GM19043 (cell line): ENCODE measurements around the gene CYB5RL.
"Not testable (repeated sequence)": the region's sequence is repeated elsewhere in the genome, so short reads cannot be mapped to it uniquely, and the experiment has no call there.

Experiments used
- ATAC-seq: cut with Tn5 transposase; IDR thresholded peaks from one replicate; pipeline ENCODE4 v1.9.1; 2021; ENCODE audit warnings: low read depth; ENCODE audit not compliant: unreplicated experiment

The CYB5RL gene

GRCh38 chr1:54227091-54227602, 27.3 kb upstream of the CYB5RL start:
- ATAC-seq = no peak

DNA sequence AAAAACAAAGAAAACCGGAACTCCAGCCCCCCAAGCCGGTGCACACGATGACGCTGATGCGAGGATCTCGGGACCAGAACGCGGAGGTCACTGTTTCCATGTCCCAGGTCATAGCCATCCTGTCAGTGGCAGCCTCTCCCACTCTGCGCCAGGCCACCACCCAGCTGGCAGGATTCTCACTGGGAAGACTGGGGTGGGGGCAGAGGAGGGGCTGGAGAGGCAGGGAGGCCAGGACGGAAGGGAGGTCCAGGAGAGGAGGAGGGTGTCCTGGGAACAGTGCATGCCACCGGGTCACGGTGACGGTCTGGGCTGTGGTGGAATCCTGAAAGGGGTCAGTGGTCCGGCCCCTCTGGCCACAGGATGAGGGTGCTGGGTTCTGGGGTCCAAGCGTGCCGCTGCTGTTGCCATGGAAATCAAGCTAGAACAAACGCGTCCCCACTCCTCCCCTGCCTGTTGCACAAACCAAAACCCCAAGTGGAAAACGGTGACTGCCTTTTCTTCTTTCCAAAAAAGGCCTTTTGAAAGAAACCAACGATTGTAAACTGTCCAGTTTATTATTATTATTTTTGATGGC, 26.2 kb upstream of the CYB5RL start:
- ATAC-seq = no peak

DNA sequence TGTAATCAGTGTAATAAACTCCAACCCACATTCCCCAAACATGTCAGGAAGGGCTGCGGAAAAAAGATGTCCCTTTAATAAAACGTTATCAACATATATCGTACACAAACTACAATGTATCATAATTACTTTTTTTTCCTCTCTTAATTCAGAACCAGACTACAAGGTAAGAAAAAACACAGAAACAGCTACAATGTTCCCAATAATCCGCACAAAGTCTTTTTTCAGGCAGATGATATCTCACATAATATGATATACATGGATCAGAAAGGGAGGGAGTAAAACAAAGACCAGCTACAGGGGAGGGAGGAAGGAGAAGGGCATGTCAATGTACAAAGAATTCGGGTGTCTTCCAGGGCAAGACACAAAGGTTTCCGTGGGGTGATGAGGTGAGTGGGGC, 25.5 kb upstream of the CYB5RL start:
- ATAC-seq = no peak

- no peak for ATAC-seq
Observed at GRCh38 chr1:54224233-54224632, 24.4 kb upstream of the CYB5RL start.

GRCh38 chr1:54223441-54224202, 23.8 kb upstream of the CYB5RL start:
- ATAC-seq = no peak

GRCh38 chr1:54222711-54223110, 22.9 kb upstream of the CYB5RL start:
- no peak for ATAC-seq

GRCh38 chr1:54221867-54222484, 22.1 kb upstream of the CYB5RL start:
- no peak for ATAC-seq

DNA sequence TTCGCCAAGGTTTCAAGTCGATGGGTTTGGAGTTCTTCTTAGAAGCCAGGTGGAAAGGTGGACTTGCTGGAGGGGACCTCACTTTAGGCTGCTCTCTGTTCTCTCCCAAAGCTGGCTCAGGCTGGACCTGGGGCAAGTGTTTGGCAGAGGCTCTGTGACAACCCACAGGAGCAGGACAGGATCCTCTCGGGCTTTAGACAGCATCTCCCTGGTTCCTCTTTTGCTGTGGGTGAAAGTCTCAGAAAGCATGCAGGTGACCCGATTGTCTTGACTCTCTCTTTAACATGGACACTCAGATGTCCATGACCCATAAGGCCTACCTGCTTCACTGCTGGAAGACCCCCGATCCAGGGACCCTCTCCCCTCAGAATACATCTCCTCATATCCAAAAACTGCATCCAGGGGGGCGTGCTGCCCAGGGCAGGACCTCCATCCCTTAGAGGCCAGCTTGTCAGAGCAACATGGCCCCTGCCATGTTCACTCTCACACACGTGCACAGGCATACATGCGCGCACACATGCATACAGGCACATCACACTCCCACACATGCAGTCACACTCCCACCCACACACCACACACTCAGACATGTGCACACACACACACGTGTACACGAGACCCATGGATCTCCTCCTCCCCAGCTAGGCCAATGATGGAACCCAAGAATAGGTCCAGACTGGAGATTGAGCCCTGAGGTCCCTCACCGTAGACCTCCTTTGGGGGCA, 21.4 kb upstream of the CYB5RL start:
- ATAC-seq = no peak

DNA sequence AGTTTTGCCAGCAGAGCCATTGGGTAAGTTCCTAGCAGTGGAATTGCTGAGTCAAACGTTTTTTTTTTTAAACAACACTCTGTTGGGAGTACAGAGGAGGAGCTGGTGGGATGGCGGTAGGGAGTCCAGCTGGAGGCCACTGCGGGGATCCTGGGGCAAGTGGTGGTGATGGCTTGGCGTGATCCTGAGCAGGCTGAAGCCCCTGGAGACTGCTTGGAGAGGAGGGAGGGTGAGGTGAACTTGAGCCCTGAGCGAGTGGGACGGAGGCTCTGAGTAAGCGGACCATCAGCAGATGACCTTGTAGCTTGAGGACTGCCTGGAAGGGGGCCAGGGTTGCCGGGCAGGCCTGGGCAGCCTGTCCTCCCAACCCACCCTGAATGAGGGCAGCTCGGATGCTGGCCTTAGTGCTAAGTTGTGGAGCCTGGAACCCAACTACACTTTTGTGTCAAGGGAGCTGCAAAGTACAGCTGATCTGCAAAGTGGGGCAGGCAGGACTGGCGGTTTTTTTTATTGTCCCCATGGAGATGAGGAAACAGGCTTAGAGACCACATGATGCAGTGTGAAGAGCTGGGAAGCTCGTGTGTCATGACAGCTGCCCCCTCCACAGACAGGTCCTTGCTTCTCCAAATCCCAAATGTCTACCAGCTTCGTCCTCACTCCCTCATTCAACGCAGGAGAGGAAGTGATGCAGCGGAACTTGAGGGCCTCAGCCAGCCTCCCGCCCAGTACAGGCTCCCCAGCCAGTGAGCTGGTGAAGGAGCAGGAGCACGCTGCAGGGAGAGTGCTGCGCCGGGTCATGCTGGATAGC, 20.4 kb upstream of the CYB5RL start:
- ATAC-seq = no peak

- no peak for ATAC-seq
Observed at GRCh38 chr1:54219688-54220003, 19.8 kb upstream of the CYB5RL start.

DNA sequence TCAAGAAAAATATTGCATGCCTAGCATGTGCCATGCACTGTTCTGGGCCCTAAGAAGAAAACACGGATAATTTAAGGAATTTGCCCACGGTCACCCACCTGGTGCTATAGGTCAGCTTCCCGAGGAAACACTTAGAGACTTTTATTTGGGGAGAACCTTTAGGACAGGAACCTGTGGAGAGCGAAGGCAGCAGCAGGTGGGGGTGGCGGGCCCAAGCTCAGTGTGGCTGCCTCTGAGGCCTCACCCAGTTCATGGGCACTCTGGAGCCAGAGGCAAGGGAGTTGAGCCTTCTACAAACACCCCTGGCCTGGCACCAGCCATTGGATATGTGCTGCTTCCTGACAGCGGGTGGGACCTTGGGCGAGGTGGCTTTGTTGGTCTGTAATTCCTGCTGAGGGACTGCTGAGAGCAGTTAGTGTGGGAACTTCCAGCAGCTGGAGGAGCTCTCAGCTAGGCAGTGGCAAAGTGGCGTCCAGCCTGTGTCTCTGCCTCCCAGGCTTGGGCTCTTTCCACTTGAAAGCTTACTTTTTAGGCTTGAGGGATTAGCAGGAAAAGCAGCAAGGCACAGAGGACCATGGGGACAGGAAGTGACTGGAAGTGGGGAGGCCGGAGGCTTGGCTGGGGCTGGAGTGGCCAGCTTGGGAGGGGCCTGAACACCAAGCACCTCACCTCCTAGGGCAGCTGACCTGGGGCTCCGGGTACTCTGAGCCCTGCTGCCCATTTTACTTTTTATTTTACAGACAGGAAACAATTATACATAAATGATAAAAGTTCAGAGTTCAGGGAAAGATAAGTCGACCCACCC, 19.3 kb upstream of the CYB5RL start:
- ATAC-seq = no peak

GRCh38 chr1:54215523-54215922, 15.7 kb upstream of the CYB5RL start:
- ATAC-seq = no peak

DNA sequence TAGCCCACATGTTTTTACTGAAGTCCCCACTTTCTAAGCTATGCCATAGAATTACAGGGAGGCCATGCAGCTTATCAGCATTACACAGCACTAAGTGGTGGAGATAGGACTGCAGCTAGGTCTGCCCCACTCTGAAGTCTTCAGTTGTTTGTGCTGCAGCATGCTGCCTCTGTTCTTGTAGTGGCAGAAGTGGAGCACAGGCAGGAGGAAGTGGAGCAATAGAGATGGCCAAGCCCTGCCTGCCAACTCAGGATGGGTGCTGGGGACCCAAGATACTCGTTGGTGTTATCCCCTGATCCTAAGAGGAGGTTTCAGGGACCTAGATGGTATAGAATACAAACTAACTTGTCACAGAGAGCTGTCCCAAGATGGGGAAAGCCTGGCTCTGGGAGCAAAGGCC, 13.0 kb upstream of the CYB5RL start:
- ATAC-seq = no peak

DNA sequence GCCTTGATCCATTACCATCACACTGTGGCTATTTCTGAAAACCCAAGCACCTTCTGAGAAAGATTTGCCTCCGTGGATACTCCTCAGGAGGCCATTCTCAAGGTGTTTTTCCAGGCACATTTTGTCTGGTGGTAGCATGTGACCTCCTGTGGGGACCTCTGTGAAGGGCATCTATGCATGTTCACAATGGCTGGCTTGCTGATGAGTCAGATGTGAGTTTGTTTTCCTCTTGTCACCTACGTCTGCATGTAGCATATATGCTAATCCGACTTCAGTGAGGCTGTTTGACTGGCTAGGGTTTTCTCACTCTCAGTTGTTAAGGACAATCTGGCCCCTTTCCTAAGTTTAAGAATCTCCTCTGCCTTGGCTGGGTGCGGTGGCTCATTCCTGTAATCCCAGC, 8.1 kb upstream of the CYB5RL start:
- not testable (repeated sequence) for ATAC-seq

DNA sequence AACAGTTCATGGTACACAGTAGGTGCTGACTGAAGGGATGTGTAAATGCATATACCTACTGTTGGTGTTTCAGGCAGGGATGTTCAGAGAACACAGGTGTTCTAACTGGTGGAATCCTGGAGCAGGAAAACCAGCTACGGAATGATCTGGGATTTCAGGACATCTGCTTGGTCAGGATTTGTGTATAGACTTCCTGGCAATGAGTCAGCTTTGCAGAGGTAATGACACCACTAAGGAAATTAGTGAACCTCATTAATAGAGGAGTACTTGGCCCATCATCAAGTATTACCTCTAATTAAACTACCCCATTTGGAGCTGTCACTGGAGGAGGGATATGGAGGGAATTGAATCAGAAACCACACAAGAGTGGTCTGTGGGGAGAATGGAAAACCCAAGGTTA, 7.5 kb upstream of the CYB5RL start:
- no peak for ATAC-seq

- ATAC-seq = no peak
Observed at GRCh38 chr1:54204199-54204598, 4.4 kb upstream of the CYB5RL start.

DNA sequence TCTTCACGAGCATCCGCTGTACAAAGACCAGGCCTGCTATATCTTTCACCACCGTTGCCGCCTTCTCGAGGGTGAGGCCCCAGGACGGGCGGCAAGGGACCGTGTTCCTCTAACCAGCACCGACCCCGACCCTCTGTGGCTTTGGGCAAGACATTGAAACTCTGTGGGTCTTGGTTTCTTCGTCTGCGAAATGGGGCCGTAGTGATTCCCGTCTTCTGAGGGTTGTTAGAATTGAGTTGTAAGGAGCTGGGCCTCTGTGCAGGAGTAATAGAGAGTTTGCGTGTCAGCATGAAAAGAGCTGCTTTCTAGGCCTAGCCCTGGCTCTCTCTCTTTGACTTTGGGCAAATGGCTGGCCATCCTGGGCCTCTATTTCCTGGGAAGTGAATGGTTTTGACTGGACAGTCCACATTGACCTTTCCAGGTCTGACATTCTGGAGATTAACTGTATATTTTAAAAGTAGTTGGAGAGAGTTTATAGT, 728 bp upstream of the CYB5RL start:
- ATAC-seq = peak; percentile 16

DNA sequence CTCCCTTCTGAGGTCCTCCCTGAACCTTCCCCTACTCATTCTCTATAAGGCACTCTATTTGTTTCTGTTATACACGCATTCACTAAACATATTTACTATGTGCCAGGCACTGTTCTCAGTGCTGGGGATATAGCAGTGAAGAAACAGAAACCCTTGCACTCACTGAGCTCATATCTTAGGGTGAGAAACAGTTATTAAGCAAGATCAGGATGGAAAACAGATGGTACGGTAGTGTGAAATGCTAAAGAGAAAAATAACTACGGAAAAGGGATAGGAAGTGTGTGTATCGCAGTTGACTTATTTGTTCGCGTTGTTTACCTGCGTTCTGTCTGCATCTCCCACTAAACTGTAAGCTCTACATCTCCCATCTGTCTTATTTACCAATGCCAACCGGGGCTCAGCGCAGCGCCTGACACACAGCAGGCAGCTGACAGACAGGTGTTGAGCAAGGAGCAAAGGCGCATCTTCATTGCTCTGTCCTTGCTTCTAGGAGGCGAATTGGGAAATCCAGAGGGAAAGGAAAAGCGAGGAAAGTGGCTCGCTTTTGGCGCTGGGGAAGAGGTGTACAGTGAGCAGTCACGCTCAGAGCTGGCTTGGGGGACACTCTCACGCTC, 572 bp downstream of the CYB5RL start:
- no peak for ATAC-seq

DNA sequence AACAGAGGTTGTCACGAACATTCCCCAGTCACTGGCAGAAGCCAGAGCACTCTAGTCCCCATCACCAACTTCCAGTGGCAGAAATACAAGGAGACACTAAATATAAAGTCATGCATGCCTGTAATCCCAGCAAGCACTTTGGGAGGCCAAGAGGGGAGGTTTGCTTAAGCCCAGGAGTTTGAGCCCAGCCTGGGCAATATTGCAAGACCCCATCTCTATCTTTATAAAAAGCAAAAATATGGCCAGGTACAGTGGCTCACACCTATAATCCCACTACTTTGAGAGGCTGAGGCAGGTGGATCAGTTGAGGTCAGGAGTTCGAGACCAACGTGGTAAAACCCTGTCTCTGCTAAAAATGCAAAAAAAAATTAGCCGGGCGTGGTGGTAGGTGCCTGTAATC, 6.4 kb downstream of the CYB5RL start:
- ATAC-seq = no peak
